Neural cell (in vitro differentiated cells): ENCODE measurements around the gene RRBP1. TPM values are rescaled to one million over a fixed set of nuclear protein-coding genes. Genes with fewer than 3 reads are reported as not detected.

Source experiments
- H2AFZ ChIP-seq: fragments of 200-600, 300-800 bp; sonication (generic), shearing (Covaris generic); 2 replicates; pipeline ENCODE4 v1.6.0; 2014; ENCODE audit warnings: low read depth, mild to moderate bottlenecking, antibody characterized with exemption, low read length, moderate library complexity
- H3F3A ChIP-seq: fragments of 200-600 bp; shearing (Covaris generic); 2 replicates; pipeline ENCODE4 v1.6.1; 2016; ENCODE audit warnings: mild to moderate bottlenecking, moderate library complexity, mixed read lengths, antibody characterized with exemption, low read length; ENCODE audit not compliant: insufficient read depth, poor library complexity, severe bottlenecking
- H3K27ac ChIP-seq: fragments of 200-600, 300-800 bp; sonication (generic), shearing (Covaris generic); 2 replicates; pipeline ENCODE4 v1.5.1; 2014; ENCODE audit warnings: mild to moderate bottlenecking, low read length, moderate library complexity
- H3K27me3 ChIP-seq: fragments of 300-800, 200-600 bp; sonication (generic), shearing (Covaris generic); 2 replicates; pipeline ENCODE4 v1.6.0; 2014; ENCODE audit warnings: mild to moderate bottlenecking, low read depth, low read length, moderate library complexity; ENCODE audit not compliant: insufficient read depth
- H3K36me3 ChIP-seq: fragments of 300-800, 200-600 bp; sonication (generic), shearing (Covaris generic); 2 replicates; pipeline ENCODE4 v1.5.1; 2014; ENCODE audit warnings: mild to moderate bottlenecking, antibody characterized with exemption, low read length, moderate library complexity; ENCODE audit not compliant: insufficient read depth
- H3K4me2 ChIP-seq: fragments of 300-800, 200-600 bp; sonication (generic), shearing (Covaris generic); 2 replicates; pipeline ENCODE4 v1.6.0; 2014; ENCODE audit warnings: mild to moderate bottlenecking, low read length
- H3K4me3 ChIP-seq: fragments of 300-800, 200-600 bp; sonication (generic), shearing (Covaris generic); 2 replicates; pipeline ENCODE4 v1.5.1; 2014; ENCODE audit warnings: mild to moderate bottlenecking, low read length, moderate library complexity
- H3K79me2 ChIP-seq: fragments of 200-600 bp; shearing (Covaris generic); replicated peaks from 2 replicates; pipeline ENCODE4 v1.6.0; 2014; ENCODE audit warnings: mild to moderate bottlenecking, low read length, moderate library complexity; ENCODE audit not compliant: insufficient read depth
- H3K9ac ChIP-seq: fragments of 300-800, 200-600 bp; sonication (generic), shearing (Covaris generic); 2 replicates; pipeline ENCODE4 v1.6.1; 2016; ENCODE audit warnings: mild to moderate bottlenecking, low read length, mixed read lengths
- H3K9me2 ChIP-seq: fragments of 200-600 bp; shearing (Covaris generic); 2 replicates; pipeline ENCODE4 v1.6.1; 2016; ENCODE audit warnings: mild to moderate bottlenecking, low read length, mixed read lengths; ENCODE audit not compliant: insufficient read depth
- H3K9me3 ChIP-seq: fragments of 200-600, 300-800 bp; sonication (generic), shearing (Covaris generic); 2 replicates; pipeline ENCODE4 v1.6.1; 2016; ENCODE audit warnings: mild to moderate bottlenecking, mixed run types, low read length, moderate library complexity, mixed read lengths
- H4K20me1 ChIP-seq: fragments of 200-600 bp; shearing (Covaris generic); 2 replicates; pipeline ENCODE4 v1.6.1; 2016; ENCODE audit warnings: mild to moderate bottlenecking, mixed run types; ENCODE audit not compliant: insufficient read depth
- EP300 ChIP-seq: fragments of 450-650 bp; conservative IDR thresholded peaks from 2 replicates; pipeline ENCODE4 v1.6.1; 2014; ENCODE audit warnings: antibody characterized with exemption, mild to moderate bottlenecking, moderate library complexity; ENCODE audit not compliant: poor library complexity, severe bottlenecking
- EZH2 ChIP-seq: fragments of 200-600, 300-800 bp; shearing (Covaris generic), sonication (generic); IDR thresholded peaks from 2 replicates; pipeline ENCODE4 v1.6.1; 2014; ENCODE audit warnings: antibody characterized with exemption, low read length, borderline replicate concordance, mild to moderate bottlenecking; ENCODE audit not compliant: insufficient read depth, poor library complexity, severe bottlenecking
- MXI1 ChIP-seq: fragments of 450-650 bp; conservative IDR thresholded peaks from 2 replicates; pipeline ENCODE4 v1.6.1; 2014; ENCODE audit warnings: antibody characterized with exemption, mild to moderate bottlenecking; ENCODE audit not compliant: poor library complexity, severe bottlenecking
- POLR2AphosphoS5 ChIP-seq: IDR thresholded peaks from 2 replicates; pipeline ENCODE4 v1.6.1; 2012
- RAD21 ChIP-seq: fragments of 450-650 bp; conservative IDR thresholded peaks from 2 replicates; pipeline ENCODE4 v1.6.1; 2014; ENCODE audit warnings: antibody characterized with exemption, mild to moderate bottlenecking, moderate library complexity
- SMC3 ChIP-seq: fragments of 450-650 bp; conservative IDR thresholded peaks from 2 replicates; pipeline ENCODE4 v1.6.1; 2014; ENCODE audit warnings: antibody characterized with exemption, mild to moderate bottlenecking, moderate library complexity; ENCODE audit not compliant: poor library complexity
- TAF1 ChIP-seq: IDR thresholded peaks from 2 replicates; pipeline ENCODE4 v1.6.1; 2012; ENCODE audit warnings: low read depth
- polyA plus RNA-seq: library from polyadenylated mRNA; depleted of rRNA; stranded (reverse); fragments of >200 nt; gene quantifications from 2 replicates; pipeline ENCODE4 v1.2.3, GENCODE V29; 2014
- TF ChIP-seq, protein P1 (sequence below): IDR thresholded peaks from 2 replicates; pipeline ENCODE4 v1.6.1; 2012; ENCODE audit warnings: borderline replicate concordance
- TF ChIP-seq, protein P2 (sequence below): fragments of 450-650 bp; IDR thresholded peaks from 2 replicates; pipeline ENCODE4 v1.5.1; 2014; ENCODE audit warnings: antibody characterized with exemption, mild to moderate bottlenecking, moderate library complexity; ENCODE audit not compliant: poor library complexity, severe bottlenecking

The RRBP1 gene
- polyA plus RNA-seq, 1 donor from 2014 or later: 2.2 TPM

DNA sequence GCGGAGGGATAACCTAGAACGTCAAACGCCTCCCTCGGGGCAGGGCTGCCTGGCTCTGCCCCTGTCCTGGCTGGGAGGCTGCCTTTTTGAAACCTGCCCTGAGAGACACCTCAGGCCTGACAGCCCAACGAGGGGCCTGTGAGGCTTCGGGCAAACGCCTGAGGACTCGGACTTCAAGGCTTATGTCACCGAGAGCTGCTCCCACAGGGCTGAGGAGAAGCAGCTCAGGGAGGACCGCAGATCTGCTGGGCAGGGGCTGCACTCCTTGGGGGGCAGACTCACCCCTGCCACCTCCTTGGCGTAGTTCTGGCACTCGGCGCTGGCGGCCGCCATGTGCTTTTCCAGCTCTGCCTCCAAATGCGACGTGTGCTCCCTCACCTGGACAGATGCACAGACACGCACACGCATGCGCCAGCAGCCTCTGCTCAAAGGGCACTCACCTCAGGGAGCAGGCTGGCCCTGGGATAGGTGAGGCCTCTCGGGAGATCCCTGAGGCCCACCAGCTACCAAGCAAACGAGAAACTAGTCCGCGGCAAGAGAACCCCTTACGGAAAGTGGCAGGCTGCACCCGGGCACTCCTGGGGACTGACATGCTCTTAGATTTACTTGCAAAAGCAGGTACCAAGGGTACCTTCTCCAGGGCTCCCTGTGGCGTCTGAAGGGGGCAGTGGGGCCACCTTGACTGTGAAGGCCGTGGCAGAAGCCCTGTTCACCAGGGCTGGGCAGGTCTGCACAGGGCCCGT, 62.5 kb downstream of the RRBP1 start:
- H4K20me1 ChIP-seq: no peaks in the 10 kb centered on the region
- H3K36me3 ChIP-seq: no peaks in the 10 kb centered on the region
- no peak overlapping the region for H3K27ac ChIP-seq

DNA sequence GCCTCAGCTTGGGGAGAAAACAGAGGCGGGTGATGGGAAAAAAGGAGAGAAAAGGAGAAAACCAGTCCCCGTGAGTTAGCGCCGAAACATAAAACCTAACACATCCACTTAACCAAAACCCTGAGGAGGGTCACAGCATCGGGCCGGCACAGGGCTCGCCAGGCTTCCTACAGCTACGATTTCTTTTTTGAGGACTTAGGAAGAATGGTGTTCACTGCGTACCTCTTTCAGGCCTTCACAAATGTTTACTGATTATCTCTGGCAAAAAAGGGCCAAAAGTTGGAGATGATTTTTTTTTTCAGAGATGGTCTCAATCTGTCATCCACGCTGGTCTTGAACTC, 63.4 kb downstream of the RRBP1 start:
- H3K9me3 ChIP-seq: no peaks in the 10 kb centered on the region
- no peak overlapping the region for H3K9ac ChIP-seq
- no peaks in the 10 kb centered on the region for H3K9me2 ChIP-seq
- TF ChIP-seq, protein P1, sequence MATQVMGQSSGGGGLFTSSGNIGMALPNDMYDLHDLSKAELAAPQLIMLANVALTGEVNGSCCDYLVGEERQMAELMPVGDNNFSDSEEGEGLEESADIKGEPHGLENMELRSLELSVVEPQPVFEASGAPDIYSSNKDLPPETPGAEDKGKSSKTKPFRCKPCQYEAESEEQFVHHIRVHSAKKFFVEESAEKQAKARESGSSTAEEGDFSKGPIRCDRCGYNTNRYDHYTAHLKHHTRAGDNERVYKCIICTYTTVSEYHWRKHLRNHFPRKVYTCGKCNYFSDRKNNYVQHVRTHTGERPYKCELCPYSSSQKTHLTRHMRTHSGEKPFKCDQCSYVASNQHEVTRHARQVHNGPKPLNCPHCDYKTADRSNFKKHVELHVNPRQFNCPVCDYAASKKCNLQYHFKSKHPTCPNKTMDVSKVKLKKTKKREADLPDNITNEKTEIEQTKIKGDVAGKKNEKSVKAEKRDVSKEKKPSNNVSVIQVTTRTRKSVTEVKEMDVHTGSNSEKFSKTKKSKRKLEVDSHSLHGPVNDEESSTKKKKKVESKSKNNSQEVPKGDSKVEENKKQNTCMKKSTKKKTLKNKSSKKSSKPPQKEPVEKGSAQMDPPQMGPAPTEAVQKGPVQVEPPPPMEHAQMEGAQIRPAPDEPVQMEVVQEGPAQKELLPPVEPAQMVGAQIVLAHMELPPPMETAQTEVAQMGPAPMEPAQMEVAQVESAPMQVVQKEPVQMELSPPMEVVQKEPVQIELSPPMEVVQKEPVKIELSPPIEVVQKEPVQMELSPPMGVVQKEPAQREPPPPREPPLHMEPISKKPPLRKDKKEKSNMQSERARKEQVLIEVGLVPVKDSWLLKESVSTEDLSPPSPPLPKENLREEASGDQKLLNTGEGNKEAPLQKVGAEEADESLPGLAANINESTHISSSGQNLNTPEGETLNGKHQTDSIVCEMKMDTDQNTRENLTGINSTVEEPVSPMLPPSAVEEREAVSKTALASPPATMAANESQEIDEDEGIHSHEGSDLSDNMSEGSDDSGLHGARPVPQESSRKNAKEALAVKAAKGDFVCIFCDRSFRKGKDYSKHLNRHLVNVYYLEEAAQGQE: no peak
- TF ChIP-seq MXI1 (no peak), EZH2 (no peak), POLR2AphosphoS5 (no peak), EP300 (no peak), TAF1 (no peak), SMC3 (no peak), RAD21 (no peak)
- TF ChIP-seq, protein P2, sequence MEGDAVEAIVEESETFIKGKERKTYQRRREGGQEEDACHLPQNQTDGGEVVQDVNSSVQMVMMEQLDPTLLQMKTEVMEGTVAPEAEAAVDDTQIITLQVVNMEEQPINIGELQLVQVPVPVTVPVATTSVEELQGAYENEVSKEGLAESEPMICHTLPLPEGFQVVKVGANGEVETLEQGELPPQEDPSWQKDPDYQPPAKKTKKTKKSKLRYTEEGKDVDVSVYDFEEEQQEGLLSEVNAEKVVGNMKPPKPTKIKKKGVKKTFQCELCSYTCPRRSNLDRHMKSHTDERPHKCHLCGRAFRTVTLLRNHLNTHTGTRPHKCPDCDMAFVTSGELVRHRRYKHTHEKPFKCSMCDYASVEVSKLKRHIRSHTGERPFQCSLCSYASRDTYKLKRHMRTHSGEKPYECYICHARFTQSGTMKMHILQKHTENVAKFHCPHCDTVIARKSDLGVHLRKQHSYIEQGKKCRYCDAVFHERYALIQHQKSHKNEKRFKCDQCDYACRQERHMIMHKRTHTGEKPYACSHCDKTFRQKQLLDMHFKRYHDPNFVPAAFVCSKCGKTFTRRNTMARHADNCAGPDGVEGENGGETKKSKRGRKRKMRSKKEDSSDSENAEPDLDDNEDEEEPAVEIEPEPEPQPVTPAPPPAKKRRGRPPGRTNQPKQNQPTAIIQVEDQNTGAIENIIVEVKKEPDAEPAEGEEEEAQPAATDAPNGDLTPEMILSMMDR: no peak
- H3K36me3 ChIP-seq: no peaks in the 10 kb centered on the region
- H3K4me2 ChIP-seq: no peak overlapping the region
- H3K79me2 ChIP-seq: no peaks in the 10 kb centered on the region
- H3F3A ChIP-seq: no peaks in the 10 kb centered on the region
- no peaks in the 10 kb centered on the region for H4K20me1 ChIP-seq
- no peaks in the 10 kb centered on the region for H3K27me3 ChIP-seq
- H3K27ac ChIP-seq: no peak overlapping the region
- no peak overlapping the region for H3K4me3 ChIP-seq
- H2AFZ ChIP-seq: no peak overlapping the region

More for the DNA sequence above, 62.5 kb downstream of the RRBP1 start:
- TF ChIP-seq MXI1: no peak
- no peak for TF ChIP-seq RAD21
- TF ChIP-seq SMC3: no peak
- TF ChIP-seq TAF1: no peak
- TF ChIP-seq, protein P1: no peak
- TF ChIP-seq EZH2: no peak
- TF ChIP-seq POLR2AphosphoS5: no peak
- TF ChIP-seq EP300: no peak
- TF ChIP-seq, protein P2: no peak
- Histone ChIP-seq H2AFZ (no peak overlapping the region), H3K9ac (no peak overlapping the region), H3K4me2 (no peak overlapping the region), H3K4me3 (no peak overlapping the region), H3K9me2 (no peaks in the 10 kb centered on the region), H3K79me2 (no peaks in the 10 kb centered on the region), H3K27me3 (no peaks in the 10 kb centered on the region), H3F3A (no peaks in the 10 kb centered on the region), H3K9me3 (no peaks in the 10 kb centered on the region)
